Measurements from ENCODE around the gene VPS13D. TPM values are rescaled to one million over a fixed set of nuclear protein-coding genes. Genes with fewer than 3 reads are reported as not detected.

The VPS13D gene
- total RNA-seq, 1 donor from 2014 or later = 81.7 TPM

DNA sequence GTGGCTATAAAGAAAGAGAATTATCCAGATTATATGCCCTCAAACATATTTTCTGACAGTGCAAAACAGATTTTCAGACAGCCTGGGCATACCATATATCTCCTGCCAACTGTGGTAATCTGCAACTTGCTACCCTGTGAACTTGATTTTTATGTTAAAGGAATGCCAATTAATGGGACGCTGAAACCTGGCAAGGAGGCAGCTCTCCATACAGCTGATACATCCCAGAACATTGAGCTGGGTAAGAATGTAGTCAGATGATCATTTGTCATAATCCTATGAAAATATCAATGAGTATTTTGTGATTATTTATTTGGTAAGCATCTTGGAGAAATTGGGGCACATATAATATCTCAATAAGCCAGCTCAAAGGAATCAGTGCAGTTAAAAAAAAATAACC lies 124.2 kb downstream of the VPS13D start:
- TF ChIP-seq CTCF (IDR thresholded peaks at IDR 0.05) = no peak
- no peak overlapping the region for H3K4me3 ChIP-seq
- peaks cover 9% of the 10 kb centered on the region for H3K4me1 ChIP-seq
- H3K36me3 ChIP-seq = peaks cover 84% of the 10 kb centered on the region
- H3K27ac ChIP-seq = no peak overlapping the region
- no peaks in the 10 kb centered on the region for H3K9me3 ChIP-seq
- H3K27me3 ChIP-seq (ENCODE audit: low read depth) = no peaks in the 10 kb centered on the region
- DNase-seq (no peak), ATAC-seq (no peak)
- intact Hi-C loops (cut with DNase I) = no loop called here

GRCh38 chr1:12356004-12356890 lies 126.4 kb downstream of the VPS13D start:
- intact Hi-C loops (cut with DNase I) = no loop called here
- Histone ChIP-seq H3K9me3 (no peaks in the 10 kb centered on the region), H3K27me3 (ENCODE audit: low read depth) (no peaks in the 10 kb centered on the region), H3K4me1 (peaks cover 9% of the 10 kb centered on the region), H3K27ac (no peak overlapping the region), H3K36me3 (peaks cover 82% of the 10 kb centered on the region), H3K4me3 (no peak overlapping the region)
- no peak for TF ChIP-seq CTCF (IDR thresholded peaks at IDR 0.05)
- no peak for DNase-seq
- ATAC-seq = peak; percentile 79 to 95

DNA sequence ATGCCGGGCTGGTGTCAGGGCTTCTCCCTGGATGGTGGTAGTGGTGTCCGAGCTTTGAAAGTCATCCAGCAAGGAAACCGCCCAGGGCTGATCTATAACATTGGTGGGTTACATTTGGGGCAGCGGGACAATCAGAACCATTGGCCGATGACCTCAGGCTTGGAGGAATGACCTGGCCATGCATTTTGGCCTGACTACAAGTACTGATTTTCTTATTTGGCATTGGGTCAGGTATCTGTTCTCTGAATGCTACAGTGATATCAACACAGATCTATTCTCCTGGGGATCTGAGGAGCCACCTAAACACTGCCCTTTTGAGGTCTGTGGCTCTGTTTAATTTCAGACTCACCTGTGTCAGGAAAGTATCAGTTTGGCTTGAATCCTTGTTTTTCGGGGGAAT lies 128.7 kb downstream of the VPS13D start:
- Histone ChIP-seq H3K4me1 (peaks cover 9% of the 10 kb centered on the region), H3K9me3 (no peaks in the 10 kb centered on the region), H3K4me3 (no peak overlapping the region), H3K36me3 (peaks cover 90% of the 10 kb centered on the region), H3K27me3 (ENCODE audit: low read depth) (no peaks in the 10 kb centered on the region), H3K27ac (no peak overlapping the region)
- no peak for TF ChIP-seq CTCF (IDR thresholded peaks at IDR 0.05)
- DNase-seq (no peak), ATAC-seq (no peak)
- intact Hi-C loops (cut with DNase I) = no loop called here

- Histone ChIP-seq H3K36me3 (peaks cover 88% of the 10 kb centered on the region), H3K4me3 (no peak overlapping the region), H3K27me3 (ENCODE audit: low read depth) (no peaks in the 10 kb centered on the region), H3K9me3 (no peaks in the 10 kb centered on the region), H3K27ac (no peak overlapping the region), H3K4me1 (peaks cover 9% of the 10 kb centered on the region)
- no peak for TF ChIP-seq CTCF (IDR thresholded peaks at IDR 0.05)
- intact Hi-C loops (cut with DNase I) = no loop called here
- no peak for ATAC-seq
- DNase-seq = no peak
These were observed 129.7 kb downstream of the VPS13D start for GRCh38 chr1:12359359-12360133.

GRCh38 chr1:12368646-12369045 lies 138.8 kb downstream of the VPS13D start:
- Histone ChIP-seq H3K27me3 (ENCODE audit: low read depth) (no peaks in the 10 kb centered on the region), H3K36me3 (peaks cover 66% of the 10 kb centered on the region), H3K4me3 (no peak overlapping the region), H3K9me3 (no peaks in the 10 kb centered on the region), H3K27ac (no peak overlapping the region), H3K4me1 (no peaks in the 10 kb centered on the region)
- no peak for DNase-seq
- no peak for TF ChIP-seq CTCF (IDR thresholded peaks at IDR 0.05)
- no peak for ATAC-seq
- intact Hi-C loops (cut with DNase I) = no loop called here

All from lower lobe of right lung (tissue), 2 donors.